GM12891 (cell line): ENCODE measurements around the gene CR2.

Experiments
- POLR2A ChIP-seq: IDR thresholded peaks from 2 replicates; pipeline ENCODE4 v1.6.1; 2011; ENCODE audit warnings: low read depth, low read length, control low read depth
- POLR2AphosphoS5 ChIP-seq: IDR thresholded peaks from 2 replicates; pipeline ENCODE4 v1.6.1; 2011; ENCODE audit warnings: low read depth, low read length, control low read depth
- TAF1 ChIP-seq: IDR thresholded peaks from 2 replicates; pipeline ENCODE4 v1.6.1; 2011; ENCODE audit warnings: low read depth, low read length, control low read depth

DNA sequence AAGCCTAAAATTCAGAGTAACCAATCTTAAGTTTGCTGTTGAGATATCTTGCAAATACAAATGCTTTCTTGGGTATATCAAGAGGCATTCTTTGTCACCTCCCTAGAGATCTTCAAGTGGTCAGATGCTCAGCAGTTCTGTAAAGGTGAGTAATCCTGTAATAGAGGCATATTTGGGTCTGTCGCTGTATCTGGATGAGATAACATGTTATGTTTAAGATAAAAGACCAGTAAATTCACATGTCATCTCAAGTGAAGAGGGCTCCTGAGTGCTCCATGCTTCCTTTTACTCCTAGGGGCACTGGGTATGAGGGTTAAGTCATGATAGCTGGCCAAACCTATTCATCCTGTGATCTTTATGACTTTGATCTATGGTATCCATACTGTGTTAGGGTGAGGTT, 7.5 kb downstream of the CR2 start:
- TF ChIP-seq POLR2A, result no peak
- no peak for TF ChIP-seq POLR2AphosphoS5
- TF ChIP-seq TAF1, result no peak
